ENCODE data around the gene RAB9A.

DNA sequence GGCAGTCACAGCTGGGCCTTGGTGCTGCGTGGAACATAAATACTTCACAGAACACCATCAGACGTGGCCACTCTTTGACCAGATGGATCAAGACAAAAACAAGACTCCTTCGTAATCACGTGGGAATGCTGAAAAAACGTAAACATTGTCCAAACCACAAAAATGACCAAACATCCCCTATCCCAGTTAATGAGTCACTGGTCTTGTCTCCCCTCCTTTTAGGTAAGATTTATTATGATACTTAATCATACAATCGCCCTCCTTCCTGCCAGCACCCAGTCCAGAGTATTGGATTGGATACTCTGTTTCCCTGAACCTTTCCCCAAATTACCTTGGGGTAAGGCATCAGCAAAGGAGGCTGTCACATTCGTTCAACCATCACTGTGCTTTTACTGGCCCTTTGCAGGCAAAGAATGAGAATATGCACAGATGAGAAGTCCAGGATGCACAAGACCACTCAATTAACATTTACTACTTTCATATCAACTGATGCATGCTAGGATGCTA is 36.6 kb upstream of the RAB9A start:
- TF ChIP-seq, protein P1, sequence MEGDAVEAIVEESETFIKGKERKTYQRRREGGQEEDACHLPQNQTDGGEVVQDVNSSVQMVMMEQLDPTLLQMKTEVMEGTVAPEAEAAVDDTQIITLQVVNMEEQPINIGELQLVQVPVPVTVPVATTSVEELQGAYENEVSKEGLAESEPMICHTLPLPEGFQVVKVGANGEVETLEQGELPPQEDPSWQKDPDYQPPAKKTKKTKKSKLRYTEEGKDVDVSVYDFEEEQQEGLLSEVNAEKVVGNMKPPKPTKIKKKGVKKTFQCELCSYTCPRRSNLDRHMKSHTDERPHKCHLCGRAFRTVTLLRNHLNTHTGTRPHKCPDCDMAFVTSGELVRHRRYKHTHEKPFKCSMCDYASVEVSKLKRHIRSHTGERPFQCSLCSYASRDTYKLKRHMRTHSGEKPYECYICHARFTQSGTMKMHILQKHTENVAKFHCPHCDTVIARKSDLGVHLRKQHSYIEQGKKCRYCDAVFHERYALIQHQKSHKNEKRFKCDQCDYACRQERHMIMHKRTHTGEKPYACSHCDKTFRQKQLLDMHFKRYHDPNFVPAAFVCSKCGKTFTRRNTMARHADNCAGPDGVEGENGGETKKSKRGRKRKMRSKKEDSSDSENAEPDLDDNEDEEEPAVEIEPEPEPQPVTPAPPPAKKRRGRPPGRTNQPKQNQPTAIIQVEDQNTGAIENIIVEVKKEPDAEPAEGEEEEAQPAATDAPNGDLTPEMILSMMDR (conservative IDR thresholded peaks at IDR 0.05; ENCODE audit: low read length), result no peak
- TF ChIP-seq EZH2phosphoT487 (IDR thresholded peaks at IDR 0.05; ENCODE audit: borderline replicate concordance, low read depth, low read length), result no peak

Data from OCI-LY7 (cell line).